Osteocyte (in vitro differentiated cells): ENCODE measurements around the gene ARL15. TPM values are rescaled to one million over a fixed set of nuclear protein-coding genes. Genes with fewer than 3 reads are reported as not detected.

Experiments
- DNase-seq: peaks from one replicate; pipeline ENCODE4 v3.0.0; 2021; ENCODE audit warnings: mixed read lengths; ENCODE audit not compliant: unreplicated experiment; ENCODE audit errors: extremely low spot score
- H3K27ac Mint-ChIP-seq: one replicate; pipeline ENCODE4 v1.8.0; 2021; ENCODE audit warnings: mild to moderate bottlenecking, mixed read lengths; ENCODE audit not compliant: unreplicated experiment
- H3K27me3 Mint-ChIP-seq: one replicate; pipeline ENCODE4 v1.8.0; 2021; ENCODE audit warnings: mixed read lengths; ENCODE audit not compliant: unreplicated experiment
- H3K36me3 Mint-ChIP-seq: one replicate; pipeline ENCODE4 v1.8.0; 2021; ENCODE audit warnings: mixed read lengths; ENCODE audit not compliant: unreplicated experiment
- H3K4me1 Mint-ChIP-seq: one replicate; pipeline ENCODE4 v1.8.0; 2021; ENCODE audit warnings: mixed read lengths; ENCODE audit not compliant: unreplicated experiment
- H3K4me3 Mint-ChIP-seq: one replicate; pipeline ENCODE4 v1.8.0; 2021; ENCODE audit warnings: mild to moderate bottlenecking, moderate library complexity, mixed read lengths; ENCODE audit not compliant: unreplicated experiment
- H3K9me3 Mint-ChIP-seq: one replicate; pipeline ENCODE4 v1.8.0; 2021; ENCODE audit warnings: mixed read lengths; ENCODE audit not compliant: unreplicated experiment
- CTCF ChIP-seq: fragments of 200-600 bp; sonication (generic); IDR thresholded peaks from 2 replicates; pipeline ENCODE4 v1.5.0; 2021; ENCODE audit warnings: antibody characterized with exemption, mild to moderate bottlenecking, moderate library complexity
- total RNA-seq: library from RNA; stranded (reverse); gene quantifications from 2 replicates; pipeline ENCODE4 v1.2.1, GENCODE V29; 2021

The ARL15 gene
- total RNA-seq, 1 donor from 2014 or later, result 16.6 TPM

GRCh38 chr5:53878015-53878414 lies 432.4 kb downstream of the ARL15 start:
- Mint-ChIP-seq H3K4me3 (no peak overlapping the region), H3K4me1 (no peaks in the 10 kb centered on the region)

GRCh38 chr5:53877243-53877642 lies 433.1 kb downstream of the ARL15 start:
- no peak for TF ChIP-seq CTCF
- Mint-ChIP-seq H3K27ac (no peak overlapping the region), H3K36me3 (peaks cover under 1% of the 10 kb centered on the region), H3K27me3 (no peaks in the 10 kb centered on the region), H3K9me3 (no peaks in the 10 kb centered on the region), H3K4me1 (no peaks in the 10 kb centered on the region), H3K4me3 (no peak overlapping the region)
- no peak for DNase-seq

More at GRCh38 chr5:53878015-53878414, 432.4 kb downstream of the ARL15 start:
- H3K27me3 Mint-ChIP-seq, result no peaks in the 10 kb centered on the region
- no peak for DNase-seq
- peaks cover 3% of the 10 kb centered on the region for H3K36me3 Mint-ChIP-seq
- no peaks in the 10 kb centered on the region for H3K9me3 Mint-ChIP-seq
- TF ChIP-seq CTCF, result no peak
- no peak overlapping the region for H3K27ac Mint-ChIP-seq

GRCh38 chr5:53874409-53874808 lies 436.0 kb downstream of the ARL15 start:
- peak; percentile 16 for TF ChIP-seq CTCF
- no peak overlapping the region for H3K27ac Mint-ChIP-seq
- no peaks in the 10 kb centered on the region for H3K4me1 Mint-ChIP-seq
- no peaks in the 10 kb centered on the region for H3K36me3 Mint-ChIP-seq
- no peak overlapping the region for H3K4me3 Mint-ChIP-seq
- no peaks in the 10 kb centered on the region for H3K9me3 Mint-ChIP-seq
- H3K27me3 Mint-ChIP-seq, result no peaks in the 10 kb centered on the region
- DNase-seq, result no peak

GRCh38 chr5:53873235-53873634 lies 437.1 kb downstream of the ARL15 start:
- H3K27ac Mint-ChIP-seq, result no peak overlapping the region
- no peaks in the 10 kb centered on the region for H3K9me3 Mint-ChIP-seq

GRCh38 chr5:53871775-53872174 lies 438.6 kb downstream of the ARL15 start:
- no peaks in the 10 kb centered on the region for H3K9me3 Mint-ChIP-seq
- no peak for DNase-seq
- H3K36me3 Mint-ChIP-seq, result no peaks in the 10 kb centered on the region
- no peak for TF ChIP-seq CTCF
- H3K27me3 Mint-ChIP-seq, result peaks cover 6% of the 10 kb centered on the region
- H3K27ac Mint-ChIP-seq, result no peak overlapping the region
- H3K4me1 Mint-ChIP-seq, result no peaks in the 10 kb centered on the region
- no peak overlapping the region for H3K4me3 Mint-ChIP-seq

More at GRCh38 chr5:53873235-53873634, 437.1 kb downstream of the ARL15 start:
- H3K4me3 Mint-ChIP-seq, result no peak overlapping the region
- no peak for TF ChIP-seq CTCF
- DNase-seq, result no peak
- H3K36me3 Mint-ChIP-seq, result no peaks in the 10 kb centered on the region
- H3K4me1 Mint-ChIP-seq, result no peaks in the 10 kb centered on the region
- H3K27me3 Mint-ChIP-seq, result no peaks in the 10 kb centered on the region
